ENCODE results near the gene CD36. TPM values are rescaled to one million over a fixed set of nuclear protein-coding genes. Genes with fewer than 3 reads are reported as not detected.
"Not testable (repeated sequence)": the region's sequence is repeated elsewhere in the genome, so short reads cannot be mapped to it uniquely, and the experiment has no call there.

CD36 gene
- total RNA-seq, 6 experiments from 2014 or later = 0.74 to 3.5 (median 1.1) TPM

- no peak overlapping the region for H3K27ac Mint-ChIP-seq
- no peaks in the 10 kb centered on the region for H3K36me3 Mint-ChIP-seq (ENCODE audit: low read depth)
- H3K4me1 Mint-ChIP-seq (ENCODE audit: low read depth) = 0 out of 2 replicates have a peak, but pooled peaks cover 6% of the 10 kb centered on the region
- DNase-seq = no peak
- H3K27me3 Mint-ChIP-seq (ENCODE audit: insufficient read depth) = no peaks in the 10 kb centered on the region
- H3K4me3 Mint-ChIP-seq = no peak overlapping the region
- no peaks in the 10 kb centered on the region for H3K9me3 Mint-ChIP-seq
- TF ChIP-seq, protein P1, sequence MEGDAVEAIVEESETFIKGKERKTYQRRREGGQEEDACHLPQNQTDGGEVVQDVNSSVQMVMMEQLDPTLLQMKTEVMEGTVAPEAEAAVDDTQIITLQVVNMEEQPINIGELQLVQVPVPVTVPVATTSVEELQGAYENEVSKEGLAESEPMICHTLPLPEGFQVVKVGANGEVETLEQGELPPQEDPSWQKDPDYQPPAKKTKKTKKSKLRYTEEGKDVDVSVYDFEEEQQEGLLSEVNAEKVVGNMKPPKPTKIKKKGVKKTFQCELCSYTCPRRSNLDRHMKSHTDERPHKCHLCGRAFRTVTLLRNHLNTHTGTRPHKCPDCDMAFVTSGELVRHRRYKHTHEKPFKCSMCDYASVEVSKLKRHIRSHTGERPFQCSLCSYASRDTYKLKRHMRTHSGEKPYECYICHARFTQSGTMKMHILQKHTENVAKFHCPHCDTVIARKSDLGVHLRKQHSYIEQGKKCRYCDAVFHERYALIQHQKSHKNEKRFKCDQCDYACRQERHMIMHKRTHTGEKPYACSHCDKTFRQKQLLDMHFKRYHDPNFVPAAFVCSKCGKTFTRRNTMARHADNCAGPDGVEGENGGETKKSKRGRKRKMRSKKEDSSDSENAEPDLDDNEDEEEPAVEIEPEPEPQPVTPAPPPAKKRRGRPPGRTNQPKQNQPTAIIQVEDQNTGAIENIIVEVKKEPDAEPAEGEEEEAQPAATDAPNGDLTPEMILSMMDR (IDR thresholded peaks at IDR 0.05) = no peak
These were observed 27.9 kb downstream of the CD36 start for GRCh38 chr7:80666376-80666775.

DNA sequence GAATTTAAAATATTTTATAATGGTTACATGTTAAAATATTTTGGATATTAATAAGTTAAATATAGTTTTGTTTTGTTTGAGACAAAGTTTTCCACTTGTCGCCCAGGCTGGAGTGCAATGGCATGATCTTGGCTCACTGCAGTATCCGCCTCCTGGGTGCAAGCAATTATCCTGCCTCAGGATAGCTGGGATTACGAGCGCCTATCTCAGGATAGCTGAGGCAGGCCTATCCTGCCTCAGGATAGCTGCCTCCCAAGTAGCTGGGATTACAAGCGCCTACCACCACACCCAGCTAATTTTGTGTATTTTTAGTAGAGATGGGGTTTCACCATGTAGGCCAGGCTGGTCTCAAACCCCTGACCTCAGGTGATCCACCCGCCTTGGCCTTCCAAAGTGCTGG, 30.9 kb downstream of the CD36 start:
- not testable (repeated sequence) for DNase-seq; H3K4me1 Mint-ChIP-seq (ENCODE audit: low read depth); H3K27ac Mint-ChIP-seq; H3K9me3 Mint-ChIP-seq; H3K36me3 Mint-ChIP-seq (ENCODE audit: low read depth); H3K27me3 Mint-ChIP-seq (ENCODE audit: insufficient read depth); H3K4me3 Mint-ChIP-seq

DNA sequence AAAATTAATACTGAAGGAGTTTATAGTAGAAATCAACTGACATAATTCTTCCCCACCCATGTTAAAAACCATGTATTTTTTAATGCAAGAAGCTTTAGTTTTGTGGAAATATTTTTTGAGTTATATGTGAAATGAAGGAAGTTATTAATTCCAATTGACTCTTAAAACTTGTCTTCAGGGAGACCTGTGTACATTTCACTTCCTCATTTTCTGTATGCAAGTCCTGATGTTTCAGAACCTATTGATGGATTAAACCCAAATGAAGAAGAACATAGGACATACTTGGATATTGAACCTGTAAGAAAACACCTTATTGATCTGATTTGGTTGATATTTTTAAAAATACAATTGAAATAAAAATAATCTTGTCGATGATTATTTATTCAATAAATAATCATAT, 33.3 kb downstream of the CD36 start:
- Mint-ChIP-seq H3K4me1 (ENCODE audit: low read depth) (no peaks in the 10 kb centered on the region), H3K4me3 (no peak overlapping the region), H3K9me3 (no peaks in the 10 kb centered on the region), H3K27ac (no peak overlapping the region), H3K27me3 (ENCODE audit: insufficient read depth) (no peaks in the 10 kb centered on the region), H3K36me3 (ENCODE audit: low read depth) (no peaks in the 10 kb centered on the region)
- TF ChIP-seq, protein P1 (IDR thresholded peaks at IDR 0.05) = no peak
- no peak for DNase-seq

GRCh38 chr7:80675090-80675489, 36.6 kb downstream of the CD36 start:
- DNase-seq = no peak
- Mint-ChIP-seq H3K27me3 (ENCODE audit: insufficient read depth) (no peaks in the 10 kb centered on the region; the same call in 1 of the 2 replicates), H3K36me3 (ENCODE audit: low read depth) (no peaks in the 10 kb centered on the region), H3K27ac (no peak overlapping the region), H3K9me3 (no peaks in the 10 kb centered on the region), H3K4me3 (no peak overlapping the region), H3K4me1 (ENCODE audit: low read depth) (peaks cover 11% of the 10 kb centered on the region)
- TF ChIP-seq, protein P1 (IDR thresholded peaks at IDR 0.05) = no peak

DNA sequence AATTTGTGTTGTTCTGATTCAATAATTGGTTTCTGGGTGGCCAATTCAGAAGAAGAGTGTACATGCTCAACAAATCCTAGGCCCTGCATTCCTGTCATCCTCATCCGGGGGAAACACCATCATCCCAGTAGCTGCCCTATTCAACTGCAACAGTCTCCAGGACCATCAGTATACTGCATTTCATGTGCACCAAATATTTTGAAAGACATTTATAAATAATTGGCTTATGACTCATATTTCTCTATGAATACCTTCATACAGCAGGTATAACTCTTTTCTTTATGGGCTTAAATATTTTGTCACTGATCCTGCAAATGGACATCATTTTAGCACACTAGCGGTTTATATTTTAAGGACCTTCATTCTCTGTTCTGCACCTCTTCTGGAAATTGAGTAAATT, 38.0 kb downstream of the CD36 start:
- Mint-ChIP-seq H3K36me3 (ENCODE audit: low read depth) (no peaks in the 10 kb centered on the region), H3K27me3 (ENCODE audit: insufficient read depth) (no peaks in the 10 kb centered on the region; the same call in 1 of the 2 replicates), H3K9me3 (no peaks in the 10 kb centered on the region), H3K4me3 (no peak overlapping the region), H3K4me1 (ENCODE audit: low read depth) (peaks cover 17% of the 10 kb centered on the region), H3K27ac (no peak overlapping the region)
- DNase-seq = no peak
- TF ChIP-seq, protein P1 (IDR thresholded peaks at IDR 0.05) = no peak

DNA sequence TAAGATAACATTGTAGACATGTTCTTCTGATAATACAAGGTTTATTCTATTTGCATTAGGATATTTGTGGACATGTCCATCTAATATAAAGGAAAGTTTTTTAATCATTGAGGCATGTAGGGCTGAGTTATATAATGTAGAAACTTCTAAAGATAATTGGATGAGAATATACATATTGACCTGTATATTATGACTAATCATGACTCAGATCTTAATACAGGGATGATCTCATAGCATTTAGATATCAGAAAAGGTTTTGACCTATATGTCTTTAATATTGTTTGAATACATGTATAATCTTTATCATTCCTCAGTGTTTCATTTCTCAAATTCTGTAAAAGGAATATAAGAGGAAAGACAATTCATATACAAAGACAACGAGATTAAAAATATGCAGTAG, 39.2 kb downstream of the CD36 start:
- Mint-ChIP-seq H3K9me3 (no peaks in the 10 kb centered on the region), H3K36me3 (ENCODE audit: low read depth) (no peaks in the 10 kb centered on the region), H3K4me3 (no peak overlapping the region), H3K4me1 (ENCODE audit: low read depth) (peaks cover 17% of the 10 kb centered on the region), H3K27ac (no peak overlapping the region), H3K27me3 (ENCODE audit: insufficient read depth) (no peaks in the 10 kb centered on the region; the same call in 1 of the 2 replicates)
- TF ChIP-seq, protein P1 (IDR thresholded peaks at IDR 0.05) = no peak
- no peak for DNase-seq

All from HFFc6 (cell line).